ENCODE data around the gene MARK1.
A peak's percentile ranks its signal among the peaks of the same experiment; 100 is the strongest.
"Not testable (repeated sequence)": the region's sequence is repeated elsewhere in the genome, so short reads cannot be mapped to it uniquely, and the experiment has no call there.

The MARK1 gene

GRCh38 chr1:220628431-220628830 is 100.5 kb downstream of the MARK1 start:
- DNase-seq (ENCODE audit: low spot score) = no peak

GRCh38 chr1:220631238-220631815 is 103.4 kb downstream of the MARK1 start:
- DNase-seq (ENCODE audit: low spot score) = no peak

- no peak for DNase-seq (ENCODE audit: low spot score)
Observed at GRCh38 chr1:220637759-220638158, 109.8 kb downstream of the MARK1 start.

- no peak for DNase-seq (ENCODE audit: low spot score)
Observed at GRCh38 chr1:220642285-220642684, 114.3 kb downstream of the MARK1 start.

DNA sequence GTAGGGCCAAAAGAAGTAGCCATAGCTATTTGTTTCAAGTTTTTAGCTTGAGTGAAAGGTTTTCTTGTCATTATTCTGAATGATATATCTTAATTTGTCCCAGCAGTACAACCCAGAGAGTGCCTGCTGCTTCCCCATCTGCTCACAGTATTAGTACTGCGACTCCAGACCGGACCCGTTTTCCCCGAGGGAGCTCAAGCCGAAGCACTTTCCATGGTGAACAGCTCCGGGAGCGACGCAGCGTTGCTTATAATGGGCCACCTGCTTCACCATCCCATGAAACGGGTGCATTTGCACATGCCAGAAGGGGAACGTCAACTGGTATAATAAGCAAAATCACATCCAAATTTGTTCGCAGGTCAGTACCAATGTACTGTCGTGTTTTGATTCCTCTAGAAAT is 125.1 kb downstream of the MARK1 start:
- no peak for DNase-seq (ENCODE audit: low spot score)

GRCh38 chr1:220655509-220655908 is 127.6 kb downstream of the MARK1 start:
- no peak for DNase-seq (ENCODE audit: low spot score)

DNA sequence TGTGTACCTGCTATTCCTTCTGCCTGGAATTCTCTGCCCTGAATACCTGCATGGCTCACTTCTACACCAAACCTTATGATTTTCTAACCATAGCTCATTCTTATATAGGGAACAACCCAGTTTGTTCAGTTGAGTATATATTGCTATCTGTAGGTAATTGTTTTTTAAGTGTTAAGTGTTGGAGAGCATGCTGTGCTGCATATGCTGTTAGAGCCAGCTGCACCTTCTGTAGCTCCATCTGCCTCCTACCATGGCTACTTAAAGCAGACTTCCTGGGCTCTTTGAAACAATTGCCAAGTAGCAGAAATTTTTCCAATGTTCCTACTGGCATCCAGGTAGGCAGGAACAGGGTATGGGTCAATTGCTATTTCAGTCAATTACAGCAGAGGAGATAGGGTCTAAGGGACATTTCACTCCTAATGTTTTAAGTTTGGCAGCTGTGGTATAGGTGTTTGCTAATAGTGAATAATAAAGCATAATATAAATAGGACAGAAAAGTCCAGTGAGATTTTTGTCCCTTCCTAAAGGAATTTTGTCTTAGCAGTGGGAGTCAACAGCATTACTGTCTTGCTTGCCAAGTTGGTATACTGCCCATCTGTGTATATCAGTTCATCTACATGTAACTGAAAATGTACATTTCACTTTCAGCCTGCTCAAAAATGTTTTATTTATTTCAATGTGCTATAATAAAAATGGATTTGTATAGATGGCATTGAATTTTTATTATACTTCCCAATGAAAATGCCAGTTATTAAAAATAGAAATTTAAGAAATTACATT is 128.2 kb downstream of the MARK1 start:
- no peak for DNase-seq (ENCODE audit: low spot score)

GRCh38 chr1:220666349-220666748 is 138.4 kb downstream of the MARK1 start:
- DNase-seq (ENCODE audit: low spot score) = no peak

- DNase-seq (ENCODE audit: low spot score) = no peak
Observed at GRCh38 chr1:220669005-220669404, 141.1 kb downstream of the MARK1 start.

DNA sequence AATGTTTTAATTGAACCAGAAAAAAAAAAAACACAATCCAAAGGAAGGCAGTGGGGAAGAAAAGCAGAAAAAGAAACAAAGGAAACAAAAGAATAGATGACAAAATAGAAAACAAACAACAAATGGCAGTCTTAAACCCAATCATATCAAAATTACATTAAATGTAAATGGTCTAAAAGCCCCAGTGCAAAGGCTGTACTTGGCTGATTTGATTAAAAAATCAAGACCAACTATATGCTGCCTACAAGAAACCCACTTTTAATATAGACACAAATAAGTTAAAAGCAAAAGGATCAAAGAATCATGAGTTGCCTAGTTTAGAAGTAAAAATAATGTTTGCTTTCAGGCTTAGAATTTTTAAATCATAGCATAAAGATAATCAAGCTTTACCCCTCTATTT is 142.4 kb downstream of the MARK1 start:
- DNase-seq (ENCODE audit: low spot score) = no peak

DNA sequence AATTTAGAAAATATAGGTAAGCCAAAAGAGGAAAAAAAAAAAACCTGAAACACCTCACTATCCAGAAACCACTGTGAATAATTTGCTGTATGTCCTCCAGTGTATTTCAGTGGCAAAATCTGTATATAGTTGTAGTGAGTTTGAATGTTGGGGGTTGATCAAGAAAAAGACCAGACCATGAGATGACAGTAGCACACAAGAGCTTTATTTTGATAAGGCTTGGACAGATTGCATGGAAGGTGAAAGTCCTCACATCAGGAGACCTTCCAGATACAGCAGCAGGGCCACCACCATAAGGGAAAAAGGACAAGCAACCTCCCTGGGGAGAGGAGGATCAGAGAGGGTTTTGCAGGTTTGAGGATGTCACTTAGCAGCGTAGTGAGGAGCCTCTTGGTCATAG is 146.0 kb downstream of the MARK1 start:
- DNase-seq (ENCODE audit: low spot score) = no peak

- no peak for DNase-seq (ENCODE audit: low spot score)
Observed at GRCh38 chr1:220677251-220677650, 149.3 kb downstream of the MARK1 start.

- peak; percentile 9 for DNase-seq (ENCODE audit: low spot score)
Observed at GRCh38 chr1:220680085-220680687, 152.2 kb downstream of the MARK1 start.

GRCh38 chr1:220681220-220681880 is 153.4 kb downstream of the MARK1 start:
- no peak for DNase-seq (ENCODE audit: low spot score)

DNA sequence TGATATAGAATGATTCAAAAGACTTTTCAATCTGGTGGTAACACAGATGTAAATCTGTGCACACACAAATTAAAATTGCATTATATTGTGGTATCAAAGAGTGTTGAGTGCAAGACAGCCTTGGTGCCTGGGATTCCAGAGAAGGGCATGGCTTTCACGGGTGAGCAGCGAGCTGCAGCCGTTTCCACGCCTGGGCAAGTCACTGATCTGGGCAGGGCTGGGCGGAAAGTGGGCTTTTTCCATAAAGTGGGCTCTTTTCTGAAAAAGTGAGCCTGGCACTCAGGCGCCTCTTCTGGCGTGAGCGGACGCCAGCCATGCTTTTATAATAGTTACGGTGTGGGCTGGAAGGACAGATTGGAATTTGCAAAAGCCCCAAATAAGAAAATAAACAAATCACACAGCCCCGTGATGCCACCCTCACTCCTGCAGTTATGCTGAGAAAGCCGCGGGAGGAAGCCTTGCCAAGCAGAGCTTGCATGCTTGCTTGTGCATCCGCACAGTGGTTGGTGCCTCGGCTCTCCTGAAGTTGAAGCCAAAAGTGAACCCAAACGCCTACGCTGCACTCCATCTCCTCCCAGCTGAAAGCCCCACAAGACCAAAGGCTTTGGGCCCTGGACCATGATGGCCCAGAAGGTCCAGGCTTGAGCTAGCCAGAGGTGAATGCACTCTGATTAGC is 155.1 kb downstream of the MARK1 start:
- DNase-seq (ENCODE audit: low spot score) = no peak

DNA sequence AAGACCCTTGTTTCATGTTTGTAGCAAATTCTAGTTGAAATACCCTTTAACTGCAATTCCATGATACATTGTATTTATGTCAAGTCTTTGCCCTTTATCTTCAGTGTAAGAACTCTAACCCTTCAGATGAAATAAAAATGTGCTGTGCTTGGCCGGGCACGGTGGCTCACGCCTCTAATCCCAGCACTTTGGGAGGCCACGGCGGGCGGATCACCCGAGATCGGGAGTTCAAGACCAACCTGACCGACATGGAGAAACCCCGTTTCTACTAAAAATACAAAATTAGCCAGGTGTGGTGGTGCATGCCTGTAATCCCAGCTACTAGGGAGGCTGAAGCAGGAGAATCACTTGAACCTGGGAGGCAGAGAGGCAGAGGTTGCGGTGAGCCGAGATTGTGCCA is 155.8 kb downstream of the MARK1 start:
- DNase-seq (ENCODE audit: low spot score) = not testable (repeated sequence)

- DNase-seq (ENCODE audit: low spot score) = no peak
Observed at GRCh38 chr1:220684890-220685289, 157.0 kb downstream of the MARK1 start.

- DNase-seq (ENCODE audit: low spot score) = no peak
Observed at GRCh38 chr1:220685879-220686278, 157.9 kb downstream of the MARK1 start.

- DNase-seq (ENCODE audit: low spot score) = no peak
Observed at GRCh38 chr1:220687809-220688208, 159.9 kb downstream of the MARK1 start.

- DNase-seq (ENCODE audit: low spot score) = no peak
Observed at GRCh38 chr1:220689666-220690065, 161.7 kb downstream of the MARK1 start.

DNA sequence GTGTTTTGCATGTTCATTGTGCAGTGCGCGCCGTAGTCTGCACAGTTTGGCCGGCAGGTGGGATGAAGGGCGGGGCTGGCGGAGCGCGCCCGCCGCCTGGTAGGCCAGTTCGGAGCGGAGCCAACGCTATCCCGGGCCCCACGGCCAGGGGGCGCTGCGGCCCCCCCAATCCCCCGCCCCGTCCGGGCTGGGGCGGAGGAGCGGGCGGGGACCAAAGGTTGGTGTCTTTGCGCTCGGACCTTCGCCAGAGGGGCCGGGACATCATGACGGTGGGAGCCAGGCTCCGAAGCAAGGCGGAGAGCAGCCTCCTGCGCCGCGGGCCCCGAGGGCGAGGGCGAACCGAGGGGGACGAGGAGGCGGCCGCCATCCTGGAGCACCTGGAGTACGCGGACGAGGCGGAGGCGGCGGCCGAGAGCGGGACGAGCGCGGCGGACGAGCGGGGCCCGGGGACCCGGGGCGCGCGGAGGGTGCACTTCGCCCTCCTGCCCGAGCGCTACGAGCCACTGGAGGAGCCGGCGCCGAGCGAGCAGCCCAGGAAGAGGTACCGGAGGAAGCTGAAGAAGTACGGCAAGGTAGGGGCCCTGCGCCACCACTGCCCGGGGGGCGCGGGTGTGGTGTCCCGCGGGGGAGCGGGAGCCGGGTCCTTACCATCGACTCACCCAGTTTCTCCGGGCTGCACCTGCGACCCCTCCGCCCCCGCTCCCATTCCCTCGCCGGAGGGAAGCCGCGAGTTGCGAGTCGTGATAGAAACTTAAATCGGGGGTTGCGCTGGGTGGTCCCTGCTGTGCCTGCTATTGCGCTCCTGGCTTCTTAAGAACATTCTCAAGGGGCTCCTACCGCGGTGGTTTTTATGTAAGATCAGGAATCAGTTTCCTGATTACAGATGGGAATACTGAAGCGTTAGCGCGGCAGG is 162.5 kb downstream of the MARK1 start, which contains the start of gene C1orf115:
Gene C1orf115 (plus strand): TSS at position 224 of the 913 bp plus-strand sequence. CDS start 40 bp downstream, at position 264.
- DNase-seq (ENCODE audit: low spot score) = peak; percentile 57
